HepG2 (cell line): ENCODE measurements around the gene EHD4. TPM values are rescaled to one million over a fixed set of nuclear protein-coding genes. Genes with fewer than 3 reads are reported as not detected.
A peak's percentile ranks its signal among the peaks of the same experiment; 100 is the strongest.

Experiments
- ATF2 ChIP-seq: sonication (generic); formaldehyde crosslinking; IDR thresholded peaks from 2 replicates; pipeline ENCODE4 v1.4.0; 2020; ENCODE audit warnings: missing genetic modification reagents
- ATF3 ChIP-seq: sonication (generic); formaldehyde crosslinking; IDR thresholded peaks from 2 replicates; pipeline ENCODE4 v1.4.0; 2020; ENCODE audit warnings: missing genetic modification reagents
- ATF4 ChIP-seq, 2 experiments: fragments of 450-650 bp in 1 of 2; sonication (generic) in 1 of 2; formaldehyde crosslinking; IDR thresholded peaks; 2 replicates each; pipeline versions ENCODE4 v1.5.0 to v1.8.0; 2020 to 2022; ENCODE audit warnings: mild to moderate bottlenecking in 1 of 2, missing genetic modification reagents in 1 of 2
- ATF7 ChIP-seq, 2 experiments: fragments of 450-650 bp in 1 of 2; sonication (generic) in 1 of 2; formaldehyde crosslinking in 1 of 2; IDR thresholded peaks; 2 replicates each; pipeline versions ENCODE4 v1.4.0 to v1.6.1; 2016 to 2020; ENCODE audit warnings: antibody characterized with exemption in 1 of 2, mild to moderate bottlenecking in 1 of 2, missing genetic modification reagents in 1 of 2
- CEBPB ChIP-seq: IDR thresholded peaks from 2 replicates; pipeline ENCODE4 v1.6.1; 2011; ENCODE audit warnings: low read depth, low read length, improper control_type of control experiment, borderline replicate concordance
- HMG20A ChIP-seq: IDR thresholded peaks from 2 replicates; pipeline ENCODE4 v1.6.1; 2016; ENCODE audit warnings: borderline replicate concordance
- HOXA3 ChIP-seq: sonication (generic); formaldehyde crosslinking; IDR thresholded peaks from 2 replicates; pipeline ENCODE4 v1.5.0; 2020; ENCODE audit warnings: missing genetic modification reagents
- ISL2 ChIP-seq: sonication (generic); formaldehyde crosslinking; IDR thresholded peaks from 2 replicates; pipeline ENCODE4 v1.5.0; 2020; ENCODE audit warnings: missing genetic modification reagents
- KLF15 ChIP-seq: sonication (generic); formaldehyde crosslinking; IDR thresholded peaks from 2 replicates; pipeline ENCODE4 v1.8.1; 2023; ENCODE audit warnings: borderline replicate concordance, mild to moderate bottlenecking, inconsistent platforms, missing genetic modification reagents, mixed read lengths
- SNAPC4 ChIP-seq: sonication (generic); formaldehyde crosslinking; IDR thresholded peaks from 2 replicates; pipeline ENCODE4 v1.4.0; 2020; ENCODE audit warnings: mild to moderate bottlenecking, missing genetic modification reagents
- ZSCAN29 ChIP-seq: sonication (generic); formaldehyde crosslinking; conservative IDR thresholded peaks from 2 replicates; pipeline ENCODE4 v1.4.0; 2020; ENCODE audit warnings: mild to moderate bottlenecking, missing genetic modification reagents
- polyA plus RNA-seq, 8 experiments: library from polyadenylated mRNA; depleted of rRNA in 3 of 8; stranded (reverse) in 7 of 8; unstranded in 1 of 8; fragments of >200 nt; fragmentation: Illumina TruSeq in 4 of 8; extraction: Trizol in 4 of 8; gene quantifications; 2 replicates each; pipeline versions ENCODE4 v1.2.1 to v1.2.3, GENCODE V29; 2011 to 2016; ENCODE audit warnings: low read depth in 4 of 8, missing spikeins in 1 of 8, mixed read lengths in 1 of 8; ENCODE audit not compliant: insufficient read depth in 1 of 8
- total RNA-seq, 5 experiments: library from RNA; depleted of rRNA; stranded (reverse); fragments of >200 nt; fragmentation: Illumina TruSeq; extraction: Trizol; gene quantifications; 2 replicates each; pipeline ENCODE4 v1.2.3, GENCODE V29; 2016; ENCODE audit warnings: low read depth in 1 of 5
- TF ChIP-seq, protein P1 (sequence below): sonication (generic); formaldehyde crosslinking; IDR thresholded peaks from 2 replicates; pipeline ENCODE4 v1.4.0; 2020; ENCODE audit warnings: missing genetic modification reagents
- TF ChIP-seq, protein P2 (sequence below), 2 experiments: sonication (generic) in 1 of 2; formaldehyde crosslinking in 1 of 2; IDR thresholded peaks; 2 replicates each; pipeline versions ENCODE4 v1.4.0 to v1.6.1; 2016 to 2020; ENCODE audit warnings: borderline replicate concordance in 1 of 2, low read depth in 1 of 2, mild to moderate bottlenecking in 1 of 2, missing genetic modification reagents in 1 of 2

EHD4 gene
- total and polyA plus RNA-seq, 2 of the 13 experiments (the other 11 are each of a cell fraction or from before 2014, with no cell fraction given), result 3.1 to 4.8 TPM

- TF ChIP-seq SNAPC4 (CRISPR knock-in tag) (no peak), ATF2 (CRISPR knock-in tag) (peak; percentile 96), ZSCAN29 (CRISPR knock-in tag) (0 out of 2 replicates have a peak, but pooled peaks have one; percentile 51), ATF3 (CRISPR knock-in tag) (peak; percentile 92), CEBPB (no peak), KLF15 (CRISPR knock-in tag) (no peak), ISL2 (0 out of 2 replicates have a peak, but pooled peaks have one; percentile 29), ATF4 (CRISPR knock-in tag; IDR thresholded peaks at IDR 0.05) (peak in 1 of 2 experiments; percentile 50; a peak in 1 of 4 replicates), HOXA3 (CRISPR knock-in tag) (peak; percentile 23; the same call in 1 of the 2 replicates), HMG20A (peak; percentile 13; the same call in 1 of the 2 replicates), ATF7 (IDR thresholded peaks at IDR 0.05) (peak; percentile 94), ATF7 (CRISPR knock-in tag; IDR thresholded peaks at IDR 0.05) (peak; percentile 72; the same call in 1 of the 2 replicates)
- TF ChIP-seq, protein P1, sequence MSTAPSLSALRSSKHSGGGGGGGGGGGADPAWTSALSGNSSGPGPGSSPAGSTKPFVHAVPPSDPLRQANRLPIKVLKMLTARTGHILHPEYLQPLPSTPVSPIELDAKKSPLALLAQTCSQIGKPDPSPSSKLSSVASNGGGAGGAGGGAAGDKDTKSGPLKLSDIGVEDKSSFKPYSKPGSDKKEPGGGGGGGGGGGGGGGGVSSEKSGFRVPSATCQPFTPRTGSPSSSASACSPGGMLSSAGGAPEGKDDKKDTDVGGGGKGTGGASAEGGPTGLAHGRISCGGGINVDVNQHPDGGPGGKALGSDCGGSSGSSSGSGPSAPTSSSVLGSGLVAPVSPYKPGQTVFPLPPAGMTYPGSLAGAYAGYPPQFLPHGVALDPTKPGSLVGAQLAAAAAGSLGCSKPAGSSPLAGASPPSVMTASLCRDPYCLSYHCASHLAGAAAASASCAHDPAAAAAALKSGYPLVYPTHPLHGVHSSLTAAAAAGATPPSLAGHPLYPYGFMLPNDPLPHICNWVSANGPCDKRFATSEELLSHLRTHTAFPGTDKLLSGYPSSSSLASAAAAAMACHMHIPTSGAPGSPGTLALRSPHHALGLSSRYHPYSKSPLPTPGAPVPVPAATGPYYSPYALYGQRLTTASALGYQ (CRISPR knock-in tag), result 0 out of 2 replicates have a peak, but pooled peaks have one; percentile 31
- TF ChIP-seq, protein P2, sequence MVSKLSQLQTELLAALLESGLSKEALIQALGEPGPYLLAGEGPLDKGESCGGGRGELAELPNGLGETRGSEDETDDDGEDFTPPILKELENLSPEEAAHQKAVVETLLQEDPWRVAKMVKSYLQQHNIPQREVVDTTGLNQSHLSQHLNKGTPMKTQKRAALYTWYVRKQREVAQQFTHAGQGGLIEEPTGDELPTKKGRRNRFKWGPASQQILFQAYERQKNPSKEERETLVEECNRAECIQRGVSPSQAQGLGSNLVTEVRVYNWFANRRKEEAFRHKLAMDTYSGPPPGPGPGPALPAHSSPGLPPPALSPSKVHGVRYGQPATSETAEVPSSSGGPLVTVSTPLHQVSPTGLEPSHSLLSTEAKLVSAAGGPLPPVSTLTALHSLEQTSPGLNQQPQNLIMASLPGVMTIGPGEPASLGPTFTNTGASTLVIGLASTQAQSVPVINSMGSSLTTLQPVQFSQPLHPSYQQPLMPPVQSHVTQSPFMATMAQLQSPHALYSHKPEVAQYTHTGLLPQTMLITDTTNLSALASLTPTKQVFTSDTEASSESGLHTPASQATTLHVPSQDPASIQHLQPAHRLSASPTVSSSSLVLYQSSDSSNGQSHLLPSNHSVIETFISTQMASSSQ (IDR thresholded peaks at IDR 0.05; ENCODE audit: low read depth), result 0 out of 2 replicates have a peak, but pooled peaks have one; percentile 45
- TF ChIP-seq, protein P2 (CRISPR knock-in tag; IDR thresholded peaks at IDR 0.05; ENCODE audit: borderline replicate concordance), result peak; percentile 50; the same call in 1 of the 2 replicates
Observed at GRCh38 chr15:41961001-41961518, 11.3 kb downstream of the EHD4 start (continued).
